DLD1 (cell line): ENCODE measurements around the gene OR2G2.

Experiments used
- in situ Hi-C: cut with HindIII; loops from 2 replicates; pipeline ENCODE4 v1.10.0; 2017; ENCODE audit warnings: low sequenced_read_pairs

OR2G2 gene

GRCh38 chr1:247588060-247588459, at the start of gene OR2G2:
Gene OR2G2, plus strand, starts transcription at chr1:247588360. Its CDS starts 0 bp downstream, at chr1:247588360.
- in situ Hi-C loops, result no loop called here

GRCh38 chr1:247538561-247538960, 49.6 kb upstream of the OR2G2 start:
- in situ Hi-C loops, result no loop called here

GRCh38 chr1:247539215-247539614, 48.9 kb upstream of the OR2G2 start:
- in situ Hi-C loops, result no loop called here

- in situ Hi-C loops, result no loop called here
These were observed 47.6 kb upstream of the OR2G2 start for GRCh38 chr1:247540581-247540980.

- in situ Hi-C loops, result no loop called here
These were observed 45.3 kb upstream of the OR2G2 start for GRCh38 chr1:247542811-247543210.

GRCh38 chr1:247548092-247548491, 40.1 kb upstream of the OR2G2 start:
- in situ Hi-C loops, result no loop called here

- in situ Hi-C loops, result no loop called here
These were observed 39.4 kb upstream of the OR2G2 start, which contains the start of gene GCSAML for GRCh38 chr1:247548769-247549182. Gene GCSAML, plus strand, starts transcription at chr1:247549134. Its CDS starts 58 bp downstream, at chr1:247549192.

- in situ Hi-C loops, result no loop called here
These were observed 36.4 kb upstream of the OR2G2 start for GRCh38 chr1:247551721-247552120.

- in situ Hi-C loops, result no loop called here
These were observed 35.9 kb upstream of the OR2G2 start for GRCh38 chr1:247552231-247552630.

- in situ Hi-C loops, result no loop called here
These were observed 30.1 kb upstream of the OR2G2 start for GRCh38 chr1:247557926-247558674.

- in situ Hi-C loops, result no loop called here
These were observed 26.4 kb upstream of the OR2G2 start for GRCh38 chr1:247561711-247562110.

GRCh38 chr1:247562198-247562597, 26.0 kb upstream of the OR2G2 start:
- in situ Hi-C loops, result no loop called here

GRCh38 chr1:247574236-247574635, 13.9 kb upstream of the OR2G2 start:
- in situ Hi-C loops, result no loop called here

- in situ Hi-C loops, result no loop called here
These were observed 13.5 kb upstream of the OR2G2 start for GRCh38 chr1:247574664-247575063.

GRCh38 chr1:247576514-247576913, 11.6 kb upstream of the OR2G2 start:
- in situ Hi-C loops, result no loop called here

GRCh38 chr1:247578946-247579460, 9.2 kb upstream of the OR2G2 start:
- in situ Hi-C loops, result no loop called here

GRCh38 chr1:247605286-247605685, 17.1 kb downstream of the OR2G2 start, which contains the start of gene OR2G3:
Gene OR2G3, plus strand, starts transcription at chr1:247605586. Its CDS starts 0 bp downstream, at chr1:247605586.
- in situ Hi-C loops, result no loop called here

- in situ Hi-C loops, result no loop called here
These were observed 25.2 kb downstream of the OR2G2 start for GRCh38 chr1:247613405-247613804.

GRCh38 chr1:247614625-247615024, 26.5 kb downstream of the OR2G2 start:
- in situ Hi-C loops, result no loop called here

- in situ Hi-C loops, result no loop called here
These were observed 39.8 kb downstream of the OR2G2 start for GRCh38 chr1:247627951-247628350.

GRCh38 chr1:247638011-247638410, 49.9 kb downstream of the OR2G2 start:
- in situ Hi-C loops, result no loop called here

GRCh38 chr1:247638781-247639180, 50.6 kb downstream of the OR2G2 start:
- in situ Hi-C loops, result no loop called here
